ENCODE measurements around the gene ING2.
A peak's percentile ranks its signal among the peaks of the same experiment; 100 is the strongest.

ING2 gene

DNA sequence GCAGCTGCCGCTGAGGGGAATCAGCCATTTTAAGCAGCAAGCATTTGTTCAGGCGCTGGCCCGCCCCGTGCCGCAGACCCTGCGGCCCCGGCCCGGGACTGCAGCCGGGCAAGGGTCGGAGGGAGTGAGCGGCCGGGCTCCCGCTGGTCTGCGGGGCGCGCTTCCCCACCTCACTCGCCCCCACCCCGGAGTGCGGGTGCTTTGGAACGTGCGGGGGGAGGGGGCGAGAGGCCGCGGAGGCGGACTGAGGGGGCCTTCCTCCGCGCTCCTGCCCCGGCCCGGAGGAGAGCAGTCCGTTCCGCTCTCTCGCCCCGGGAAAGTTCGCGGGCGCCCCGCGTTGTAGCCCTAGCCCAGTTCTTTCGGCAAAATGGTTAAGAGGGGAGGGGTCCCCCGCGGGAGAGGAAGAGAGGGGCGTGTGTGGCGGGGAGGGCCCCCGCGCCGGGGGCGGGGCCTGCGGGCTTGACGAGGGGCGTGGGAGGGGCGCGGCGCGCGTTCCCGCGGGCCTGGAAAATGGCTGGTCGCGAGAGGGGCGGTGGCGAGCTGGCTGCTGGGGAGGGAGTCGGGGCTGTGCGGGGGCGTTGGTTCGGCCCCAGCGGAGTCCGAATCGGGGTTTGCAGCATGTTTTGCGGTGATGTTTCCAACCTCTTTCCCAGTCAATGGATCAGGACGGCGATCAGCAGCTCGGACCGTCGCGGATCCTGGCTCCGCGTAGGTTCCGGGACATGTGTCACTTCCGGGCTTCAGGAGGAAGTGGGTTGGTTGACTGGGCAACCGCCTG is 942 bp downstream of the ING2 start:
- H3K36me3 ChIP-seq (ENCODE audit: control insufficient read depth, insufficient read depth, low read length) = no peaks in the 10 kb centered on the region
- no peaks in the 10 kb centered on the region for H3K27me3 ChIP-seq (ENCODE audit: control insufficient read depth, insufficient read depth, low read length)
- H3K9ac ChIP-seq (ENCODE audit: low read length) = peak overlapping the region; percentile 87
- H3K9me3 ChIP-seq (ENCODE audit: control insufficient read depth, low read length) = no peaks in the 10 kb centered on the region
- H3K4me3 ChIP-seq (ENCODE audit: low read length) = peak overlapping the region; percentile 85
- H3K4me1 ChIP-seq (ENCODE audit: control insufficient read depth, insufficient read depth, low read length) = peaks cover 6% of the 10 kb centered on the region

- H3K9ac ChIP-seq (ENCODE audit: low read length) = peak overlapping the region; percentile 87
- no peaks in the 10 kb centered on the region for H3K27me3 ChIP-seq (ENCODE audit: control insufficient read depth, insufficient read depth, low read length)
Observed at GRCh38 chr4:183506389-183506735, 1.5 kb downstream of the ING2 start.

GRCh38 chr4:183507925-183508696 is 3.3 kb downstream of the ING2 start:
- Histone ChIP-seq H3K27me3 (ENCODE audit: control insufficient read depth, insufficient read depth, low read length) (no peaks in the 10 kb centered on the region), H3K4me1 (ENCODE audit: control insufficient read depth, insufficient read depth, low read length) (peaks cover 6% of the 10 kb centered on the region), H3K9ac (ENCODE audit: low read length) (no peak overlapping the region), H3K4me3 (ENCODE audit: low read length) (no peak overlapping the region), H3K9me3 (ENCODE audit: control insufficient read depth, low read length) (no peaks in the 10 kb centered on the region), H3K36me3 (ENCODE audit: control insufficient read depth, insufficient read depth, low read length) (no peaks in the 10 kb centered on the region)

More at GRCh38 chr4:183506389-183506735, 1.5 kb downstream of the ING2 start:
- Histone ChIP-seq H3K4me1 (ENCODE audit: control insufficient read depth, insufficient read depth, low read length) (peaks cover 6% of the 10 kb centered on the region), H3K4me3 (ENCODE audit: low read length) (peak overlapping the region; percentile 85), H3K36me3 (ENCODE audit: control insufficient read depth, insufficient read depth, low read length) (no peaks in the 10 kb centered on the region), H3K9me3 (ENCODE audit: control insufficient read depth, low read length) (no peaks in the 10 kb centered on the region)

DNA sequence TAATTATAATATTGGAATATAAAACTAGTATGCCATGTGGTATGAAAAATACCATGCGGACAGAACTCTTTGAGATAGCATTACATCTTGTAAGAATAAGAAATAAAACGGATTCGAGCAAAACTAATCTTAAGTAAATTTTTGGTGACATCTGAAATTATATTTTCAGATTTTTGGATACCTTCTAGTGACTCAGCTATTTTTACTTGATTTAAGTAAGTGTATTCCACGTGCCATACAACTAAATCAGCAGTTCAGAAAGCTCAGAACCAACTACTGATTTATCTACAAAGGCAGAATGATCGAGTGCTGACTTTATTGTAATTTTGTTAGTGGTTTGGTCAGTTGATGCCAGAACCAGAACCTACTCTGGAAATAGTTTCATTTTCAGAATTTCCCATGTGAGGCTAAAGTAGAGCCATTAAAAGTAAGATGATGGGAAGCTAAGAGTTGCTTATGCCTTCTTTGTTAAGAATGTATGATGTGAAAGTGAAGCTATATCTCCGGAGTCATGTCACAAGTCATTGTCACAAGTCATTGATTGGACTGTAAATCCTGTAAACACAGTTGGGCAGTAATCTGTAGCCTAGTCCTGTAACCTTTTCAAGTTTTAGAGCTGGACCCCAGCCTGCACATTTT is 4.0 kb downstream of the ING2 start:
- Histone ChIP-seq H3K27me3 (ENCODE audit: control insufficient read depth, insufficient read depth, low read length) (no peaks in the 10 kb centered on the region), H3K4me1 (ENCODE audit: control insufficient read depth, insufficient read depth, low read length) (peaks cover 6% of the 10 kb centered on the region), H3K9me3 (ENCODE audit: control insufficient read depth, low read length) (no peaks in the 10 kb centered on the region), H3K4me3 (ENCODE audit: low read length) (no peak overlapping the region), H3K36me3 (ENCODE audit: control insufficient read depth, insufficient read depth, low read length) (no peaks in the 10 kb centered on the region), H3K9ac (ENCODE audit: low read length) (no peak overlapping the region)

- H3K9ac ChIP-seq (ENCODE audit: low read length) = no peak overlapping the region
Observed at GRCh38 chr4:183515411-183515810, 10.6 kb downstream of the ING2 start.

DNA sequence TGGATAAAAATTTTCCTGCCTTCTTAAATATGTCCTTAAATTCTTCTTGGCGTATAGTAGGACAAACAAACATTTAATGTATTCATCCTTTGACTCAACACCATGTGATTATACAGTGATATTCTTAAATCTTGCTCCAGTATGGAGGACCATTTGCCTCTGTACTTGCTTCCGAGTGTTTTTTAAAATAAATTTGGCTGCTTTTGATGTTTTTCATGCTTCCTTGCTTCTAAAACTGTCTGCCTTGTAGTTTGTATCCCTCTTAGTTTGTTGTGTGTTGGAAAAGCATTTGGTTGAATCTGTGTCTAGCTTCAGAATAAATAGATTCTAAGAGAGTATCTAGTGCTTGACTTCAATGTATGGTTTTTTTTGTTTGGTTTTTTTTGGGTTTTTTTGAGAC is 12.3 kb downstream of the ING2 start:
- Histone ChIP-seq H3K4me1 (ENCODE audit: control insufficient read depth, insufficient read depth, low read length) (no peaks in the 10 kb centered on the region), H3K27me3 (ENCODE audit: control insufficient read depth, insufficient read depth, low read length) (no peaks in the 10 kb centered on the region), H3K9ac (ENCODE audit: low read length) (no peak overlapping the region), H3K36me3 (ENCODE audit: control insufficient read depth, insufficient read depth, low read length) (no peaks in the 10 kb centered on the region), H3K4me3 (ENCODE audit: low read length) (no peak overlapping the region), H3K9me3 (ENCODE audit: control insufficient read depth, low read length) (no peaks in the 10 kb centered on the region)

More at GRCh38 chr4:183515411-183515810, 10.6 kb downstream of the ING2 start:
- Histone ChIP-seq H3K36me3 (ENCODE audit: control insufficient read depth, insufficient read depth, low read length) (no peaks in the 10 kb centered on the region), H3K27me3 (ENCODE audit: control insufficient read depth, insufficient read depth, low read length) (no peaks in the 10 kb centered on the region), H3K4me1 (ENCODE audit: control insufficient read depth, insufficient read depth, low read length) (no peaks in the 10 kb centered on the region), H3K9me3 (ENCODE audit: control insufficient read depth, low read length) (no peaks in the 10 kb centered on the region), H3K4me3 (ENCODE audit: low read length) (no peak overlapping the region)

- Histone ChIP-seq H3K4me1 (ENCODE audit: control insufficient read depth, insufficient read depth, low read length) (no peaks in the 10 kb centered on the region), H3K9ac (ENCODE audit: low read length) (no peak overlapping the region), H3K4me3 (ENCODE audit: low read length) (no peak overlapping the region), H3K9me3 (ENCODE audit: control insufficient read depth, low read length) (no peaks in the 10 kb centered on the region), H3K27me3 (ENCODE audit: control insufficient read depth, insufficient read depth, low read length) (no peaks in the 10 kb centered on the region), H3K36me3 (ENCODE audit: control insufficient read depth, insufficient read depth, low read length) (no peaks in the 10 kb centered on the region)
Observed at GRCh38 chr4:183517781-183518180, 12.9 kb downstream of the ING2 start.

DNA sequence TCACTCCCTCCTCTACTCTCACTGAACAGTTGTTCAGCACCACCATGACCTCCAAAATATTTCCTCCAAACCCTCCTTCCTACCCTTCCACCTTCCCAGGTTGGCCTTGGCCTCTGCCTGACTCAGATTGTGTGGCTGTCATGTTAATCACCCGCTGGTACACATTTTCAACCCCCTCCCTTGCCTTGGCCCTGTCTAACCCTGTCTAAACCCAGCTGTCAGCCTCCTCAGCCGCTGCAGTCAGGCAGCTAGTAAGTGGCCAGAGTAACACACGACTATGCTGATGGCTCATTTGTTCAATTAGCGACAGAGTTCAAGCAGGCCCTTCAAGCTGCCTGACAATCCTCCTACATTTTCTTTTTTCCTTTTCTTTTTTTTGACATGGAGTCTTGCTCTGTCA is 18.0 kb downstream of the ING2 start:
- H3K4me1 ChIP-seq (ENCODE audit: control insufficient read depth, insufficient read depth, low read length) = no peaks in the 10 kb centered on the region
- H3K27me3 ChIP-seq (ENCODE audit: control insufficient read depth, insufficient read depth, low read length) = no peaks in the 10 kb centered on the region
- no peaks in the 10 kb centered on the region for H3K36me3 ChIP-seq (ENCODE audit: control insufficient read depth, insufficient read depth, low read length)
- H3K4me3 ChIP-seq (ENCODE audit: low read length) = no peak overlapping the region
- H3K9me3 ChIP-seq (ENCODE audit: control insufficient read depth, low read length) = no peaks in the 10 kb centered on the region
- H3K9ac ChIP-seq (ENCODE audit: low read length) = no peak overlapping the region

GRCh38 chr4:183527326-183527725 is 22.5 kb downstream of the ING2 start:
- Histone ChIP-seq H3K36me3 (ENCODE audit: control insufficient read depth, insufficient read depth, low read length) (no peaks in the 10 kb centered on the region), H3K27me3 (ENCODE audit: control insufficient read depth, insufficient read depth, low read length) (no peaks in the 10 kb centered on the region), H3K4me1 (ENCODE audit: control insufficient read depth, insufficient read depth, low read length) (no peaks in the 10 kb centered on the region), H3K4me3 (ENCODE audit: low read length) (no peak overlapping the region), H3K9me3 (ENCODE audit: control insufficient read depth, low read length) (no peaks in the 10 kb centered on the region), H3K9ac (ENCODE audit: low read length) (no peak overlapping the region)

GRCh38 chr4:183532821-183533220 is 28.0 kb downstream of the ING2 start:
- H3K4me1 ChIP-seq (ENCODE audit: control insufficient read depth, insufficient read depth, low read length) = no peaks in the 10 kb centered on the region
- H3K27me3 ChIP-seq (ENCODE audit: control insufficient read depth, insufficient read depth, low read length) = no peaks in the 10 kb centered on the region
- H3K36me3 ChIP-seq (ENCODE audit: control insufficient read depth, insufficient read depth, low read length) = no peaks in the 10 kb centered on the region
- H3K9me3 ChIP-seq (ENCODE audit: control insufficient read depth, low read length) = no peaks in the 10 kb centered on the region
- H3K9ac ChIP-seq (ENCODE audit: low read length) = no peak overlapping the region
- no peak overlapping the region for H3K4me3 ChIP-seq (ENCODE audit: low read length)

GRCh38 chr4:183533698-183534097 is 28.8 kb downstream of the ING2 start:
- Histone ChIP-seq H3K4me3 (ENCODE audit: low read length) (no peak overlapping the region), H3K27me3 (ENCODE audit: control insufficient read depth, insufficient read depth, low read length) (no peaks in the 10 kb centered on the region), H3K4me1 (ENCODE audit: control insufficient read depth, insufficient read depth, low read length) (no peaks in the 10 kb centered on the region), H3K9ac (ENCODE audit: low read length) (no peak overlapping the region), H3K9me3 (ENCODE audit: control insufficient read depth, low read length) (no peaks in the 10 kb centered on the region), H3K36me3 (ENCODE audit: control insufficient read depth, insufficient read depth, low read length) (no peaks in the 10 kb centered on the region)

DNA sequence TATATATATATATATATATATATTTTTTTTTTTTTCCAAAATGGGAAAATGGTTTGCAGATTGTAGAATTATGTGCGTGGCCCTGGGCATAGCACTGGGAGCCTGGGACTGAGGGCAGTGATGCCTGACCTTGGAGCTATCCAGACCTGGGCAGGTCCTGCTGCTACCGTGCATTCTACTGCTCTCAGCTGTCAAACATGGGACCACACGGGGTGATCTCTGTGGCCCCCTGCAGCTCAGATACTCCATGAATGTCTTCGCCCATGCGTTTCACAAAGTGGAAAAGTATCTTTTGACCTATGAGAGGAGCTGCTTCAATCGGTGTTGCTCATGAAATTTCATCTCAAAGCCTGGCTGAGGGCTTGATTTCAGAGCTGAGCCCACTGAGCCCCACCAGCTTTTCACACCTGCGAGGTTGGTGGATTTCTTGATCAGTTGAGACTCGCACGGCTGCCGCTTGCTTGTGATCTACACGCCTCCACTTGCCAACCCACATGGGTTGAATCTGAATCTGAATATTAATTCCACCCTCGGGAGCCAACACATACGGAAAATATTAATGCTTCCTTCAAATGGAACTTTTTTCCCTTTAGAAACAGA is 35.7 kb downstream of the ING2 start:
- Histone ChIP-seq H3K9ac (ENCODE audit: low read length) (no peak overlapping the region), H3K4me3 (ENCODE audit: low read length) (no peak overlapping the region), H3K4me1 (ENCODE audit: control insufficient read depth, insufficient read depth, low read length) (no peaks in the 10 kb centered on the region), H3K27me3 (ENCODE audit: control insufficient read depth, insufficient read depth, low read length) (no peaks in the 10 kb centered on the region), H3K36me3 (ENCODE audit: control insufficient read depth, insufficient read depth, low read length) (no peaks in the 10 kb centered on the region), H3K9me3 (ENCODE audit: control insufficient read depth, low read length) (no peaks in the 10 kb centered on the region)
